K562 (cell line): ENCODE results near the gene AQP2. TPM values are rescaled to one million over a fixed set of nuclear protein-coding genes. Genes with fewer than 3 reads are reported as not detected.

Experiments
- ATAC-seq: fragments of 200-7000 bp; cut with Tn5 transposase; 3 replicates; pipeline ENCODE4 v1.9.1; 2020; ENCODE audit warnings: moderate library complexity
- BruUV-seq: library from RNA; stranded (reverse); fragments of 400-500 nt; replicated peaks from 2 replicates; lab custom pipeline; 2021; lab: Mats Ljungman, UMichigan
- CTCF ChIA-PET: fragments of 300-600 bp; formaldehyde crosslinking; extraction: SDS; loops from one replicate; lab custom pipeline; 2021; ENCODE audit warnings: low intra/inter-chr PET ratio; lab: Yijun Ruan, JAX
- POLR2A ChIA-PET: fragments of 300-600, 350-650 bp; sonication (Branson Sonifier 250); formaldehyde crosslinking; extraction: SDS; loops from one replicate; lab custom pipeline; 2021; ENCODE audit warnings: antibody characterized with exemption, inconsistent platforms; lab: Yijun Ruan, JAX
- DNase-seq, 4 experiments: peaks; one replicate each; pipeline versions ENCODE4 v3.0.0 to v3.0.0-alpha.2; 2011 to 2018; ENCODE audit warnings: low spot score in 3 of 4, mixed read lengths in 3 of 4; ENCODE audit errors: extremely low read depth in 1 of 4
- FAIRE-seq: peaks from 2 replicates; lab custom pipeline; 2011; peaks lifted over from hg19 to GRCh38; lab: Jason Lieb, UNC
- H2AFZ ChIP-seq: 2 replicates; pipeline ENCODE4 v1.6.0; 2011; ENCODE audit warnings: low read depth, low read length, control low read depth, inconsistent platforms
- H3K27ac ChIP-seq: fragments of 200-600 bp; 3 replicates; pipeline ENCODE4 v1.8.0; 2011; ENCODE audit warnings: low read depth, mild to moderate bottlenecking, control low read depth, inconsistent platforms, low read length, moderate library complexity, mixed read lengths; ENCODE audit errors: extremely low read depth
- H3K27me3 ChIP-seq, 2 experiments: fragments of 300-600 bp in 1 of 2; 2 replicates in 1 of 2; 3 replicates in 1 of 2; pipeline versions ENCODE4 v1.6.0 to v1.8.0; 2011; ENCODE audit warnings: inconsistent platforms in 2 of 2, low read length in 2 of 2, mild to moderate bottlenecking in 1 of 2, mixed read lengths in 1 of 2, moderate library complexity in 1 of 2; ENCODE audit not compliant: control insufficient read depth in 2 of 2, insufficient read depth in 2 of 2
- H3K36me3 ChIP-seq: fragments of 300-600 bp; 3 replicates; pipeline ENCODE4 v1.8.0; 2011; ENCODE audit warnings: mild to moderate bottlenecking, low read length, inconsistent platforms; ENCODE audit not compliant: control insufficient read depth, insufficient read depth
- H3K4me1 ChIP-seq, 2 experiments: fragments of 200-600 bp in 1 of 2; replicated peaks in 1 of 2; 2 replicates in 1 of 2; 3 replicates in 1 of 2; pipeline versions ENCODE4 v1.5.1 to v1.8.0; 2011; ENCODE audit warnings: inconsistent platforms in 2 of 2, low read length in 2 of 2, mild to moderate bottlenecking in 1 of 2, mixed read lengths in 1 of 2, moderate library complexity in 1 of 2; ENCODE audit not compliant: control insufficient read depth in 2 of 2, insufficient read depth in 2 of 2
- H3K4me2 ChIP-seq: 2 replicates; pipeline ENCODE4 v1.6.1; 2011; ENCODE audit warnings: low read length, control low read depth, inconsistent platforms, mixed read lengths; ENCODE audit not compliant: insufficient read depth
- H3K4me3 ChIP-seq: fragments of 200-600 bp; sonication (generic), shearing (Covaris generic); 2 replicates; pipeline ENCODE4 v1.5.1; 2016; ENCODE audit warnings: control low read depth, inconsistent platforms
- H3K79me2 ChIP-seq: fragments of 200-600 bp; 3 replicates; pipeline ENCODE4 v1.8.0; 2011; ENCODE audit warnings: low read length, inconsistent platforms; ENCODE audit not compliant: control insufficient read depth, insufficient read depth
- H3K9ac ChIP-seq, 2 experiments: 2 replicates each; pipeline versions ENCODE4 v1.6.0 to v1.6.1; 2011; ENCODE audit warnings: low read depth in 2 of 2, low read length in 2 of 2, control low read depth in 1 of 2, inconsistent platforms in 1 of 2, mild to moderate bottlenecking in 1 of 2, mixed read lengths in 1 of 2; ENCODE audit not compliant: insufficient read depth in 1 of 2
- H3K9me1 ChIP-seq: one replicate; pipeline ENCODE4 v1.6.0; 2011; ENCODE audit warnings: inconsistent platforms, mild to moderate bottlenecking, low read length, moderate library complexity; ENCODE audit not compliant: control insufficient read depth, insufficient read depth
- H3K9me3 ChIP-seq: replicated peaks from 2 replicates; pipeline ENCODE4 v1.5.1; 2011; ENCODE audit warnings: low read depth, low read length, inconsistent platforms; ENCODE audit not compliant: control insufficient read depth, insufficient read depth
- H4K20me1 ChIP-seq: replicated peaks from 2 replicates; pipeline ENCODE4 v1.6.1; 2011; ENCODE audit warnings: low read length, inconsistent platforms, mixed read lengths; ENCODE audit not compliant: control insufficient read depth, insufficient read depth
- CBX2 ChIP-seq: fragments of 200-600 bp; sonication (generic); IDR thresholded peaks from one replicate; pipeline ENCODE4 v1.6.1; 2012; ENCODE audit warnings: mild to moderate bottlenecking, low read length, inconsistent platforms; ENCODE audit not compliant: insufficient read depth, poor library complexity, severe bottlenecking
- CREBBP ChIP-seq: IDR thresholded peaks from one replicate; pipeline ENCODE4 v1.6.1; 2012; ENCODE audit warnings: low read depth, mild to moderate bottlenecking, control low read depth, inconsistent platforms, low read length
- EGR1 ChIP-seq: fragments of 450-650 bp; conservative IDR thresholded peaks from 2 replicates; pipeline ENCODE4 v1.6.1; 2017; ENCODE audit warnings: mild to moderate bottlenecking
- GATAD2A ChIP-seq: fragments of 450-650 bp; IDR thresholded peaks from 2 replicates; pipeline ENCODE4 v1.6.1; 2017
- HMG20B ChIP-seq: fragments of 250-450 bp; sonication (Bioruptor Pico); IDR thresholded peaks from 2 replicates; pipeline ENCODE4 v1.5.0; 2021; ENCODE audit warnings: mild to moderate bottlenecking
- HNRNPUL1 ChIP-seq: fragments of 200-400 bp; formaldehyde crosslinking; IDR thresholded peaks from 2 replicates; pipeline ENCODE4 v1.6.1; 2017; ENCODE audit warnings: low read length
- L3MBTL2 ChIP-seq: fragments of 450-650 bp; IDR thresholded peaks from 2 replicates; pipeline ENCODE4 v1.6.1; 2016; ENCODE audit warnings: mild to moderate bottlenecking, moderate library complexity
- MAZ ChIP-seq, 2 experiments: fragments of 450-650 bp in 1 of 2; sonication (generic) in 1 of 2; formaldehyde crosslinking; IDR thresholded peaks in 1 of 2; conservative IDR thresholded peaks in 1 of 2; 2 replicates each; pipeline versions ENCODE4 v1.4.0 to v1.5.0; 2020; ENCODE audit warnings: mild to moderate bottlenecking in 1 of 2, missing genetic modification reagents in 1 of 2
- MTF1 ChIP-seq: fragments of 250-450 bp; sonication (Bioruptor Pico); IDR thresholded peaks from 2 replicates; pipeline ENCODE4 v1.9.0; 2021; ENCODE audit warnings: moderate library complexity, mild to moderate bottlenecking, inconsistent platforms, borderline replicate concordance
- MYC ChIP-seq, 2 experiments: fragments of 250-450 bp in 1 of 2; sonication (Bioruptor Pico) in 1 of 2; IDR thresholded peaks; 2 replicates each; pipeline versions ENCODE4 v1.5.1 to v1.6.1; 2012 to 2021; ENCODE audit warnings: low read depth in 2 of 2, borderline replicate concordance in 1 of 2, improper control_type of control experiment in 1 of 2, low read length in 1 of 2, mild to moderate bottlenecking in 1 of 2, moderate library complexity in 1 of 2
- PKNOX1 ChIP-seq: fragments of 450-650 bp; IDR thresholded peaks from 2 replicates; pipeline ENCODE4 v1.6.1; 2016
- RHOXF2B ChIP-seq: fragments of 250-450 bp; sonication (Bioruptor Pico); conservative IDR thresholded peaks from 2 replicates; pipeline ENCODE4 v1.5.1; 2021
- SUPT5H ChIP-seq: fragments of 450-650 bp; IDR thresholded peaks from 2 replicates; pipeline ENCODE4 v1.6.1; 2016
- ZNF780A ChIP-seq: fragments of 250-450 bp; sonication (Bioruptor Pico); IDR thresholded peaks from 2 replicates; pipeline ENCODE4 v1.5.0; 2021; ENCODE audit warnings: mild to moderate bottlenecking
- WGBS: fragments of 100-300 bp; shearing (Covaris generic); methylation state at CpG from one replicate; pipeline ENCODE4 v1.1.6; 2016; ENCODE audit warnings: low coverage, mixed read lengths; ENCODE audit not compliant: insufficient coverage; ENCODE audit errors: missing lambda C conversion rate; 5-methylcytosine and 5-hydroxymethylcytosine counted together
- in situ Hi-C: fragments of 300-500 bp; cut with MboI; formaldehyde crosslinking; loops from 4 replicates; pipeline ENCODE4 v1.15.0; 2018; ENCODE audit warnings: inconsistent platforms, mixed read lengths
- intact Hi-C: fragments of 100-400 bp; cut with micrococcal nuclease; formaldehyde crosslinking; loops from 2 replicates; pipeline ENCODE4 v1.14.2; 2022
- polyA plus RNA-seq, 8 experiments: library from polyadenylated mRNA; depleted of rRNA in 4 of 8; stranded (reverse) in 5 of 8; unstranded in 3 of 8; fragments of >200 nt; fragmentation: Nextera tagmentation in 2 of 8; fragmentation: Illumina TruSeq in 1 of 8; extraction: Ambion mirVana in 2 of 8; extraction: Trizol in 1 of 8; gene quantifications; 2 replicates each; pipeline versions ENCODE4 v1.2.1 to v1.2.3, GENCODE V29; 2011 to 2014; ENCODE audit warnings: inconsistent platforms in 1 of 8, missing spikeins in 1 of 8
- total RNA-seq, 7 experiments: library from RNA; depleted of rRNA in 6 of 7; stranded (reverse); fragments of >200 nt in 6 of 7; fragmentation: Illumina TruSeq in 2 of 7; extraction: Trizol in 2 of 7; gene quantifications; 2 replicates each; pipeline versions ENCODE4 v1.2.1 to v1.2.3, GENCODE V29; 2011 to 2021; ENCODE audit warnings: low replicate concordance in 1 of 7
- TF ChIP-seq, protein P1 (sequence below): fragments of 450-650 bp; IDR thresholded peaks from 2 replicates; pipeline ENCODE4 v1.6.1; 2018; ENCODE audit warnings: mild to moderate bottlenecking, low read depth; ENCODE audit not compliant: partially characterized antibody
- TF ChIP-seq, protein P2 (sequence below): fragments of 450-650 bp; conservative IDR thresholded peaks from 2 replicates; pipeline ENCODE4 v1.6.1; 2016; ENCODE audit warnings: missing genetic modification characterization, low read depth, mild to moderate bottlenecking, missing compliant biosample characterization, moderate library complexity
- TF ChIP-seq, protein P3 (sequence below): fragments of 200-800 bp; sonication (Bioruptor generic); IDR thresholded peaks from 2 replicates; pipeline ENCODE4 v1.6.1; 2017; ENCODE audit warnings: missing genetic modification characterization, missing compliant biosample characterization

Gene AQP2
- total and polyA plus RNA-seq, 9 of the 15 experiments (the other 6 are each of a cell fraction or from before 2014, with no cell fraction given): not detected

- no TSS peak for BruUV-seq
- Histone ChIP-seq H3K4me3 (no peak overlapping the region), H2AFZ (peak overlapping the region; percentile 78), H3K27ac (no peak overlapping the region), H3K4me1 (peaks cover 14 to 24% of the 10 kb centered on the region in 2 experiments; a peak in 4 of 5 replicates), H3K9me1 (no peaks in the 10 kb centered on the region), H3K36me3 (no peaks in the 10 kb centered on the region), H3K9me3 (no peaks in the 10 kb centered on the region), H3K79me2 (no peaks in the 10 kb centered on the region), H3K9ac (peak overlapping the region in 1 of 2 experiments; percentile 76; a peak in 2 of 4 replicates), H3K27me3 (no peaks in the 10 kb centered on the region; a peak in 2 of 5 replicates), H3K4me2 (no peak overlapping the region), H4K20me1 (no peaks in the 10 kb centered on the region)
- WGBS: 33% methylated on average over 16 of the region's 16 CpGs
- ChIA-PET POLR2A (interaction anchor here (0.7 to 0.8 kb wide), 3 partner anchors 23 to 41 kb away, joined by 3 to 4 read pairs (median 4); no protein-coding TSS in a partner anchor), CTCF (interaction anchor here (0.5 kb wide), 1 partner anchor 417 kb away, joined by 5 read pairs; no protein-coding TSS in a partner anchor)
- peak; percentile 92 for FAIRE-seq
- intact Hi-C loops (loop anchor here (5.0 kb wide), 1 partner anchor 43 kb away; no protein-coding TSS in a partner anchor), in situ Hi-C loops (no loop called here)
- peak; percentile 65 for ATAC-seq
- peak; percentile 54 to 73 (median 58) for DNase-seq
- TF ChIP-seq GATAD2A (no peak), HMG20B (CRISPR knock-in tag) (no peak), ZNF780A (no peak), MTF1 (CRISPR knock-in tag) (no peak), MAZ (CRISPR knock-in tag; conservative IDR thresholded peaks at IDR 0.05 in 1 of 2, IDR thresholded peaks at IDR 0.05 in 1 of 2) (0 out of 4 replicates have a peak, but pooled peaks of 1 of the 2 experiments have one; percentile 33), CREBBP (no peak), CBX2 (no peak), RHOXF2B (no peak), SUPT5H (no peak), HNRNPUL1 (no peak), L3MBTL2 (peak; percentile 97), PKNOX1 (0 out of 2 replicates have a peak, but pooled peaks have one; percentile 30), MYC (IDR thresholded peaks at IDR 0.05; ENCODE audit: low read depth, low read length) (peak; percentile 53), MYC (CRISPR knock-in tag; IDR thresholded peaks at IDR 0.05; ENCODE audit: borderline replicate concordance, low read depth) (no peak), EGR1 (peak; percentile 91)
- TF ChIP-seq, protein P1, sequence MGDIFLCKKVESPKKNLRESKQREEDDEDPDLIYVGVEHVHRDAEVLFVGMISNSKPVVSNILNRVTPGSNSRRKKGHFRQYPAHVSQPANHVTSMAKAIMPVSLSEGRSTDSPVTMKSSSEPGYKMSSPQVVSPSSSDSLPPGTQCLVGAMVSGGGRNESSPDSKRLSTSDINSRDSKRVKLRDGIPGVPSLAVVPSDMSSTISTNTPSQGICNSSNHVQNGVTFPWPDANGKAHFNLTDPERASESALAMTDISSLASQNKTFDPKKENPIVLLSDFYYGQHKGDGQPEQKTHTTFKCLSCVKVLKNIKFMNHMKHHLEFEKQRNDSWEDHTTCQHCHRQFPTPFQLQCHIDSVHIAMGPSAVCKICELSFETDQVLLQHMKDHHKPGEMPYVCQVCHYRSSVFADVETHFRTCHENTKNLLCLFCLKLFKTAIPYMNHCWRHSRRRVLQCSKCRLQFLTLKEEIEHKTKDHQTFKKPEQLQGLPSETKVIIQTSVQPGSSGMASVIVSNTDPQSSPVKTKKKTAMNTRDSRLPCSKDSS: no peak
- TF ChIP-seq, protein P2, sequence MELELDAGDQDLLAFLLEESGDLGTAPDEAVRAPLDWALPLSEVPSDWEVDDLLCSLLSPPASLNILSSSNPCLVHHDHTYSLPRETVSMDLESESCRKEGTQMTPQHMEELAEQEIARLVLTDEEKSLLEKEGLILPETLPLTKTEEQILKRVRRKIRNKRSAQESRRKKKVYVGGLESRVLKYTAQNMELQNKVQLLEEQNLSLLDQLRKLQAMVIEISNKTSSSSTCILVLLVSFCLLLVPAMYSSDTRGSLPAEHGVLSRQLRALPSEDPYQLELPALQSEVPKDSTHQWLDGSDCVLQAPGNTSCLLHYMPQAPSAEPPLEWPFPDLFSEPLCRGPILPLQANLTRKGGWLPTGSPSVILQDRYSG (tag): no peak
- TF ChIP-seq, protein P3, sequence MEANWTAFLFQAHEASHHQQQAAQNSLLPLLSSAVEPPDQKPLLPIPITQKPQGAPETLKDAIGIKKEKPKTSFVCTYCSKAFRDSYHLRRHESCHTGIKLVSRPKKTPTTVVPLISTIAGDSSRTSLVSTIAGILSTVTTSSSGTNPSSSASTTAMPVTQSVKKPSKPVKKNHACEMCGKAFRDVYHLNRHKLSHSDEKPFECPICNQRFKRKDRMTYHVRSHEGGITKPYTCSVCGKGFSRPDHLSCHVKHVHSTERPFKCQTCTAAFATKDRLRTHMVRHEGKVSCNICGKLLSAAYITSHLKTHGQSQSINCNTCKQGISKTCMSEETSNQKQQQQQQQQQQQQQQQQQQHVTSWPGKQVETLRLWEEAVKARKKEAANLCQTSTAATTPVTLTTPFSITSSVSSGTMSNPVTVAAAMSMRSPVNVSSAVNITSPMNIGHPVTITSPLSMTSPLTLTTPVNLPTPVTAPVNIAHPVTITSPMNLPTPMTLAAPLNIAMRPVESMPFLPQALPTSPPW (CRISPR knock-in tag): peak; percentile 37; the same call in 1 of the 2 replicates
Measured at GRCh38 chr12:49909826-49910225, 40.7 kb upstream of the AQP2 start.
